GM12878 (cell line): ENCODE measurements around the gene CDC42BPB.

Source experiments
- DPF2 ChIP-seq: fragments of 450-650 bp; IDR thresholded peaks from 2 replicates; pipeline ENCODE4 v1.6.1; 2017; ENCODE audit warnings: mild to moderate bottlenecking
- MYC ChIP-seq: IDR thresholded peaks from 2 replicates; pipeline ENCODE4 v1.6.1; 2011; ENCODE audit warnings: mild to moderate bottlenecking, low read length, moderate library complexity, inconsistent platforms; ENCODE audit not compliant: insufficient read depth, insufficient replicate concordance, insufficient read length, severe bottlenecking
- NBN ChIP-seq: fragments of 450-650 bp; IDR thresholded peaks from 2 replicates; pipeline ENCODE4 v1.6.1; 2016
- POLR2AphosphoS5 ChIP-seq: IDR thresholded peaks from 2 replicates; pipeline ENCODE4 v1.6.1; 2011; ENCODE audit warnings: mild to moderate bottlenecking, low read length, inconsistent platforms
- RBBP5 ChIP-seq: fragments of 200-600 bp; sonication (generic); conservative IDR thresholded peaks from 2 replicates; pipeline ENCODE4 v1.6.1; 2016
- SREBF2 ChIP-seq: IDR thresholded peaks from 2 replicates; pipeline ENCODE4 v1.6.1; 2012; ENCODE audit warnings: mild to moderate bottlenecking, low read length
- ZNF274 ChIP-seq: IDR thresholded peaks from one replicate; pipeline ENCODE4 v1.8.0; 2011; ENCODE audit not compliant: insufficient read length, insufficient read depth
- TF ChIP-seq, protein P1 (sequence below): IDR thresholded peaks from 2 replicates; pipeline ENCODE4 v1.6.1; 2011; ENCODE audit warnings: low read depth, low read length, improper control_type of control experiment, borderline replicate concordance
- TF ChIP-seq, protein P2 (sequence below), 3 experiments: IDR thresholded peaks in 2 of 3; conservative IDR thresholded peaks in 1 of 3; 2 replicates each; pipeline ENCODE4 v1.5.1; 2011; ENCODE audit warnings: low read depth in 3 of 3, low read length in 3 of 3, mild to moderate bottlenecking in 3 of 3, control low read depth in 2 of 3, moderate library complexity in 2 of 3, inconsistent platforms in 1 of 3, mixed read lengths in 1 of 3; ENCODE audit not compliant: control insufficient read depth in 2 of 3, insufficient read depth in 1 of 3; ENCODE audit errors: extremely low read depth in 1 of 3

DNA sequence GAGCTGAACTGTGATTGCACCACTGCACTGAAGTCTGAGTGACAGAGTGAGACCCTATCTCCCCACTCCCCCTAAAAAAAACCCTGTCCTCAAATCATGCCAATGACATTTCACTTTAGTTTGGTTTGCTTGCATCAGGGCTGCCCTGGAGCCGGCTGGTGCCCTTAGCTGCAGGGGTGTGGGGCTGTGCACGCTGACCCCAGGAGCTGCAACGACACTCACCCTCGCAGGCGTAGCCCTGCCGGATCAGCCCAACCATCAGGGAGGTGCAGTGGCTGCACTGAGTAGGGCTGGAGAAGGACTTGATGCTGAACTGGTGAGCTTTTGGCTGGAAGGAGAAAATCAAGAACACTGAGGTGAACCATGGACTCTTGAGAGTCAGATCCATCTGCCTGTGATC lies 105.1 kb downstream of the CDC42BPB start:
- TF ChIP-seq MYC = no peak
- TF ChIP-seq RBBP5 = no peak
- no peak for TF ChIP-seq POLR2AphosphoS5
- no peak for TF ChIP-seq ZNF274
- TF ChIP-seq NBN = no peak
- TF ChIP-seq SREBF2 = no peak
- TF ChIP-seq, protein P1, sequence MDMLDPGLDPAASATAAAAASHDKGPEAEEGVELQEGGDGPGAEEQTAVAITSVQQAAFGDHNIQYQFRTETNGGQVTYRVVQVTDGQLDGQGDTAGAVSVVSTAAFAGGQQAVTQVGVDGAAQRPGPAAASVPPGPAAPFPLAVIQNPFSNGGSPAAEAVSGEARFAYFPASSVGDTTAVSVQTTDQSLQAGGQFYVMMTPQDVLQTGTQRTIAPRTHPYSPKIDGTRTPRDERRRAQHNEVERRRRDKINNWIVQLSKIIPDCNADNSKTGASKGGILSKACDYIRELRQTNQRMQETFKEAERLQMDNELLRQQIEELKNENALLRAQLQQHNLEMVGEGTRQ = no peak
- TF ChIP-seq, protein P2, sequence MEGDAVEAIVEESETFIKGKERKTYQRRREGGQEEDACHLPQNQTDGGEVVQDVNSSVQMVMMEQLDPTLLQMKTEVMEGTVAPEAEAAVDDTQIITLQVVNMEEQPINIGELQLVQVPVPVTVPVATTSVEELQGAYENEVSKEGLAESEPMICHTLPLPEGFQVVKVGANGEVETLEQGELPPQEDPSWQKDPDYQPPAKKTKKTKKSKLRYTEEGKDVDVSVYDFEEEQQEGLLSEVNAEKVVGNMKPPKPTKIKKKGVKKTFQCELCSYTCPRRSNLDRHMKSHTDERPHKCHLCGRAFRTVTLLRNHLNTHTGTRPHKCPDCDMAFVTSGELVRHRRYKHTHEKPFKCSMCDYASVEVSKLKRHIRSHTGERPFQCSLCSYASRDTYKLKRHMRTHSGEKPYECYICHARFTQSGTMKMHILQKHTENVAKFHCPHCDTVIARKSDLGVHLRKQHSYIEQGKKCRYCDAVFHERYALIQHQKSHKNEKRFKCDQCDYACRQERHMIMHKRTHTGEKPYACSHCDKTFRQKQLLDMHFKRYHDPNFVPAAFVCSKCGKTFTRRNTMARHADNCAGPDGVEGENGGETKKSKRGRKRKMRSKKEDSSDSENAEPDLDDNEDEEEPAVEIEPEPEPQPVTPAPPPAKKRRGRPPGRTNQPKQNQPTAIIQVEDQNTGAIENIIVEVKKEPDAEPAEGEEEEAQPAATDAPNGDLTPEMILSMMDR (IDR thresholded peaks at IDR 0.05 in 2 of 3, conservative IDR thresholded peaks at IDR 0.05 in 1 of 3; ENCODE audit: control insufficient read depth in 2 of 3, extremely low read depth in 1 of 3, insufficient read depth in 1 of 3, low read depth in 3 of 3, low read length in 3 of 3) = no peak
- no peak for TF ChIP-seq DPF2
